ENCODE data around the gene SH2D7.

Gene SH2D7

DNA sequence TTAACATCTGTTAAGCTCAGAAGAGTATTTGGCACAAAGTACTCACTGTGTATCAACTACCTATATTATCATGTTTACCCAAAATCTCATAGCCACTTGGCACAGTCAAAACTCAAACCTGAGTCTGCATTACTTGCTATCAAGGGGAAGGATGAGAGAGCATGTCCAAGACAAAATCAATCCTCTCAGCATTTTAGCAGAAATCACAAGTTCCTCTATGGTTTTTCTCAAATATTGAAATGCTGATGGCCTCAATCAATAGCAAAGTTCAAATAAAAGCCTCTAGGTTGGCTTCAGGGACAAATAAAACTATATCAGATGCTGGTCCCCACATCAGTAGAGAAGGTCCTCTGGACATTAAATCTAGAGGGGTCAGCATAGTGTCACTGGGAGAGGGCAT, 29.1 kb upstream of the SH2D7 start:
- no peaks in the 10 kb centered on the region for H3K27me3 ChIP-seq (ENCODE audit: insufficient read depth, low read length)
- no peak overlapping the region for H3K27ac ChIP-seq (ENCODE audit: low read length)
- no peaks in the 10 kb centered on the region for H3K36me3 ChIP-seq (ENCODE audit: insufficient read depth, low read depth, low read length)
- no peak overlapping the region for H3K4me3 ChIP-seq (ENCODE audit: low read length)
- H3K9me3 ChIP-seq (ENCODE audit: insufficient read depth, low read depth, low read length), result no peaks in the 10 kb centered on the region
- H3K4me1 ChIP-seq (ENCODE audit: insufficient read depth, low read length), result peaks cover 23% of the 10 kb centered on the region
- H3K9ac ChIP-seq (ENCODE audit: low read depth, low read length), result no peak overlapping the region

DNA sequence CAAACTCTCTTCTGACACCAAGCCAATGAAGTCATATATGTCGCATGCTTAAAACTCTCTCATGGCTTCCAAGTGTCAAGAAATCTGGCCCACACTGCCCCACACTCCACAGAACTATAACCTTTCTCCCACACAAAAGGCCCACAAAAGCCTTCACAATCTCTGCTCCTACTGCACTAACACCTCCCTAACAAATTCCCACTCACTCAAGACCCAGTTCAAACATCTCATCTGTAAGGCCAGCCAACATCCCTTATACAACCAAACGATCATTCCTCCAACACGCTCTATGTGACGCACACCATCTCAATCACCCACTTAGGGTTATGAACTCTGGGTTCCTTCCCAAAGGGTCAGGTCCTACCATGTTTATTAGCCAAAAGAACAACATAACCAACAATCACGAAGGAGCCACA, 28.4 kb upstream of the SH2D7 start:
- Histone ChIP-seq H3K27me3 (ENCODE audit: insufficient read depth, low read length) (no peaks in the 10 kb centered on the region), H3K36me3 (ENCODE audit: insufficient read depth, low read depth, low read length) (no peaks in the 10 kb centered on the region), H3K9ac (ENCODE audit: low read depth, low read length) (no peak overlapping the region), H3K4me1 (ENCODE audit: insufficient read depth, low read length) (peaks cover 31% of the 10 kb centered on the region), H3K27ac (ENCODE audit: low read length) (no peak overlapping the region), H3K9me3 (ENCODE audit: insufficient read depth, low read depth, low read length) (no peaks in the 10 kb centered on the region), H3K4me3 (ENCODE audit: low read length) (no peak overlapping the region)

DNA sequence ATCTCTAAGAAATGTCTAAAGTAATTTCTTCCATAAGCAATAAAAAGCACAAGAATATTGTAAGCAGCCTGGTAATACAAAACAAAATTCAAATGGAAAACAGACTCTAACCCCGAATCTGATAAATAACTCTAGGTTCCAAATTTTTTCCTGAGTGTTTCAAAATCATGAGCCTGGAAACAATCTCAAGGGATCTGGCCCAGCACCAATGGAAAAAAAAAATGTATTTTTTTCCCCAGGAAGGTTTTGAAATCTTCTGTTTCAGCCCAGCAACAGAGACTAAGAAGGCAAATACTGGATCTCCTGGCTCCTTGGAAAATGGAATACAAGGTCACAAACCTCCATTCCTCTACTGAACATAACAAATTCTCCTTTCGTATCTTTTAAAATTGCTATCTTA, 27.8 kb upstream of the SH2D7 start:
- H3K9me3 ChIP-seq (ENCODE audit: insufficient read depth, low read depth, low read length), result no peaks in the 10 kb centered on the region
- H3K4me1 ChIP-seq (ENCODE audit: insufficient read depth, low read length), result peaks cover 35% of the 10 kb centered on the region
- H3K36me3 ChIP-seq (ENCODE audit: insufficient read depth, low read depth, low read length), result no peaks in the 10 kb centered on the region
- no peak overlapping the region for H3K9ac ChIP-seq (ENCODE audit: low read depth, low read length)
- H3K27me3 ChIP-seq (ENCODE audit: insufficient read depth, low read length), result no peaks in the 10 kb centered on the region
- H3K4me3 ChIP-seq (ENCODE audit: low read length), result no peak overlapping the region
- H3K27ac ChIP-seq (ENCODE audit: low read length), result no peak overlapping the region

DNA sequence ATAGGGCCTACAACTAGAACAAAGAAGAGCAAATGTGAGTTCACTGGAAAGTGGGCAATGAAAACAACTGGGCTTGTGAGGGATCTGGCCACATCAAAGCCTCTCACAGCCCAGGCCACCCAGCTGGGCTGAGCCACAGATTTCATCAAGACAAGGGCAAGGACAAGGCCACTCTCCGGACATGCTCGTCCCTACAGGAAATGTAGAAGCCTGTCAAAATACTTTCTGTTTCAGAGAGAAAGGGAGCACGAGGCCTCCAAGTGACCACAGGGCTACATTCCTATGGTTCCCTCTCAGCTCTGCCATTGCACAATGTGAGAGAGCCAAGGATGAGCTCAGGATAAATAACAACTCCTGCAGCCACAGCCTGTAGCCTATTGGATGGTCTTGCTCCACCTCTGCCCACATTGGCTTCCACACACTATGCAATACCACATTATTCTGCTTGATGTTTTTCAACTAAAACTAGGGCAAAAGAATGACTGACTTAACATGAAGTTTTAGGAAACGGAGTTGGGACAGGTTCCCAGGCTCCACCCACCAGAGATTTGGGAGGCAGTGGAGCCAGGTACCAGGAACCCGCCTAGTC, 27.0 kb upstream of the SH2D7 start:
- no peak overlapping the region for H3K9ac ChIP-seq (ENCODE audit: low read depth, low read length)
- H3K4me3 ChIP-seq (ENCODE audit: low read length), result no peak overlapping the region; the same call in 1 of the 2 replicates
- H3K27ac ChIP-seq (ENCODE audit: low read length), result no peak overlapping the region
- no peaks in the 10 kb centered on the region for H3K27me3 ChIP-seq (ENCODE audit: insufficient read depth, low read length)
- H3K4me1 ChIP-seq (ENCODE audit: insufficient read depth, low read length), result peaks cover 43% of the 10 kb centered on the region
- no peaks in the 10 kb centered on the region for H3K36me3 ChIP-seq (ENCODE audit: insufficient read depth, low read depth, low read length)
- no peaks in the 10 kb centered on the region for H3K9me3 ChIP-seq (ENCODE audit: insufficient read depth, low read depth, low read length)

DNA sequence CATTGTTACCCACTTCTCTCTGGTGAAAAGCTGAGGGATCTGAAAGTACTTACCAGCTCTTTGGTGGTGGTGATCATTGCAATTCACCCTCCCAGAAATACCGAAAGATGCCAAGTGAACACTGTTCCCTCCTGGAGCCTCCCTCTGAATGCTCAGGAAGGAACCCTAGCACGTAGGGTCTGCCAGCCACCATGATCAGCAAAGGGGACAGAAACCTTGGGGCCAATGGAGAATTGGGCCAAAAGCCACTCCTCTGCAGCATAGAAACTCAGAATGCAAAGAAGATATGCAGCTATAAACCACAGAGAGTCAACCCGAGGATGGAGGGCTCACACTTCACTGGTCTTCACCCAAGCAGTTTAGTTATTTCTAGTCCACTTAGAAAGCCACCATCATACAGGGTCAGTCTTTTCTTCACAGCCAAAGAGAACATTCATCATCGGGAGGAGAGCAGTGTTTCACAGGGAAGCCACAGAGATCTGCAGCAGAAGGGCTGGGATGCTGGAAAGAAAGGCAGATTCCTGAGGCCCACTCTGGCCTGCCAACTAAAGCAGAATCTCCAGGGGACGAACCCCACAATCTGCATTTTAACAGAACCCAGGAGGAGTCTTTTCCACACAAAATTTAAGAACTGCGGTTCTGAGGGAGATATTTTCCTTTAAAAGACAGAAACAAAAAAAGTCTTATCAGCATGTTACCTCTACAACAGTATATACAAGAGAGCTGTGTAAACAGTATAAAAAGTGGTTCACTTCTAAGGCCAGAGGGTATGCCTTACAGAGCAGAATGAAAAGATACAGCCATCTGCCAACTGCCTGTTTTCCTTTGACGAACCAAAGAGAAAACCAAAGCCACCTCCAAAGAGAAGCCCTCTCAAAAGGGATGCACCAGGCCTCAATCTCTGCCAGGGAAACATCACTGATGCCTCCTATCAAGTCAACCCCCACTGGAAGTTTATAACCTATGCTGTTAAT, 26.1 kb upstream of the SH2D7 start:
- peaks cover 43% of the 10 kb centered on the region for H3K4me1 ChIP-seq (ENCODE audit: insufficient read depth, low read length)
- H3K9ac ChIP-seq (ENCODE audit: low read depth, low read length), result no peak overlapping the region
- no peaks in the 10 kb centered on the region for H3K27me3 ChIP-seq (ENCODE audit: insufficient read depth, low read length)
- H3K27ac ChIP-seq (ENCODE audit: low read length), result peak overlapping the region; percentile 15
- H3K4me3 ChIP-seq (ENCODE audit: low read length), result peak overlapping the region; percentile 24; the same call in 1 of the 2 replicates
- no peaks in the 10 kb centered on the region for H3K36me3 ChIP-seq (ENCODE audit: insufficient read depth, low read depth, low read length)
- H3K9me3 ChIP-seq (ENCODE audit: insufficient read depth, low read depth, low read length), result no peaks in the 10 kb centered on the region

DNA sequence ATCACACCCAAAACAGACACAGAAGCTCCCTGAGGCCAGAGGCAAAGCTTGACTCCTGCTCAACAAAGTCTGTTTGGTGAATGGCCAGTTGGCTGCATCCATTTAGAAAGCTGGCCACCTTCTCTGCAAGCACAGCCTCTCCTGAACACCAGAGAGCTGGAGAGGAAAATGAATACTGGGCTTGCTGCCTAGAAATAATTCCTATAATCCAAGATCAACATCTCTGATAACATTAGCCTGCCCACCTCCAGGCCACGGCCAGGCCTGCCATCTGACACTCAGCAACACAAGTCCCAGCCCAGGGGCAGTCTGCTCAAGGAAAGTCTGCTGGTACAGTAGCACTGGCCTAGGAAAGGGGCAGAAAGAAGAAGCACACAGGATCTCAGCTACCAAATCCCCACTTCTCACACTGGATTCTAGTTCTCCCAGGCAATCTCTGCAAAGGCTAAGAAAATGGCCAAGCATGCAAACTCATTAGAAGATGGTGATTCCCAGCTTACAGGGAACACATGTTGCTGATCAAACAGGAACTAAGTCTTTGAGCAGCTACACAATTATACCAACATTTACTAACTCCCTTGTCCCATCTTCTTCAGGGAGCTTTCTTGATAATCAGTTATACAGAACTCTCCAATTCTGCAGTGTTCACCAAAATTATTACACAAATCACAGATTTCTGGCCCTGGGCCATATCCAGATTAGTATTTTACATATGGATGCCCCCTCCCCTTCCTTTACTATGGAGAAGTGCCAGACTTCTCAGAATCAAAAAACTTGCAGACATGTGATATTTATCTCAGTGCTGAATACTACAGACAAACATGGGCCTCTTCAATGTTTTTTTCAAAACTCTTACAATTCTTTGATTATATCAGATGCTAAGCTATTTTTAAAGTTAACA, 24.8 kb upstream of the SH2D7 start:
- Histone ChIP-seq H3K36me3 (ENCODE audit: insufficient read depth, low read depth, low read length) (no peaks in the 10 kb centered on the region), H3K9ac (ENCODE audit: low read depth, low read length) (no peak overlapping the region), H3K9me3 (ENCODE audit: insufficient read depth, low read depth, low read length) (no peaks in the 10 kb centered on the region), H3K27me3 (ENCODE audit: insufficient read depth, low read length) (no peaks in the 10 kb centered on the region), H3K4me1 (ENCODE audit: insufficient read depth, low read length) (peaks cover 51% of the 10 kb centered on the region), H3K4me3 (ENCODE audit: low read length) (no peak overlapping the region), H3K27ac (ENCODE audit: low read length) (no peak overlapping the region)

DNA sequence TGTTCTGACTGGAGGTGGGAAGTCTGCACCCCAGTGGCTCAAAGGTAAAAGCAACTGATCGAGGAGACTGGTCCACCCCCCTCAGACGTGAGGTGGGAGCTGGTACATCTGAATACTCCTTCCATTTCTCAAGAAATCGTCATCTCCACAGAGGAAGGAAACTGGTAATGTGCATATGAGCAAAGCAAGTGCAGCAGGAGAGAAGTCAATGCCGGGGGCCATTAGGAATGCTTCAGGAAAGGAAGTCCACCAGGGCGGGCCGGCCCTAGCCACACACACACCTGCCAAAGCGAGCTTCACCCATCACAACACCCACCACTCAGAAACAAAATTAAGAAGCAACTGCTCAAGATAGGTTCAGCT, 23.3 kb upstream of the SH2D7 start:
- no peak overlapping the region for H3K27ac ChIP-seq (ENCODE audit: low read length)
- H3K9ac ChIP-seq (ENCODE audit: low read depth, low read length), result no peak overlapping the region; the same call in 1 of the 2 replicates
- no peaks in the 10 kb centered on the region for H3K36me3 ChIP-seq (ENCODE audit: insufficient read depth, low read depth, low read length)
- no peaks in the 10 kb centered on the region for H3K27me3 ChIP-seq (ENCODE audit: insufficient read depth, low read length)
- no peaks in the 10 kb centered on the region for H3K9me3 ChIP-seq (ENCODE audit: insufficient read depth, low read depth, low read length)
- H3K4me3 ChIP-seq (ENCODE audit: low read length), result no peak overlapping the region
- peaks cover 51% of the 10 kb centered on the region for H3K4me1 ChIP-seq (ENCODE audit: insufficient read depth, low read length)

DNA sequence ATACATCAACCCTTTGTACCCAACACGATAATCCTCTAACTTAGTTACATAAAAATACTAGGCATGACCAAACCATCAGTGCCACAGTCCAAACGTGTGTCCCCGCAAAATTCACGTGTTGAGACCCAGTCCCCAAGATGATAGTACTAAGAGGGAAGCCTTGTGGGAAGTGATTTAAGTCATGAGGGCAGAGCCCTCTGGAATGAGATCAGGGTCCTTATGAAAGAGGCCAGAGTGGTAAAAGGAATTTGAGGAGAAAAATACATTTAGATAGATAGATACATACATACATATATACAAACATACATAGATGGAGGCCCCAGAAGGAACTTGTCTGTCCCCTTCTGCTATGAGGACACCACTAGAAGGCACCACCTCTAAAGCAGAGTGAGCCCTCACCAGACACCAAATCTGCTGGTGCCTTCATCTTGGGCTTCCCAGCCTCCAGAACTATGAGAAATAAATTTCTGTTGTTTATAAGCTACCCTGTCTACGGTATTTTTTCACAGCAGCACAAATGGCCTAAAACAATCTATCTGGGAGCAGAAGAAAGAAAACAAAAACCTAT, 22.8 kb upstream of the SH2D7 start:
- no peaks in the 10 kb centered on the region for H3K36me3 ChIP-seq (ENCODE audit: insufficient read depth, low read depth, low read length)
- no peak overlapping the region for H3K4me3 ChIP-seq (ENCODE audit: low read length)
- H3K27ac ChIP-seq (ENCODE audit: low read length), result no peak overlapping the region

DNA sequence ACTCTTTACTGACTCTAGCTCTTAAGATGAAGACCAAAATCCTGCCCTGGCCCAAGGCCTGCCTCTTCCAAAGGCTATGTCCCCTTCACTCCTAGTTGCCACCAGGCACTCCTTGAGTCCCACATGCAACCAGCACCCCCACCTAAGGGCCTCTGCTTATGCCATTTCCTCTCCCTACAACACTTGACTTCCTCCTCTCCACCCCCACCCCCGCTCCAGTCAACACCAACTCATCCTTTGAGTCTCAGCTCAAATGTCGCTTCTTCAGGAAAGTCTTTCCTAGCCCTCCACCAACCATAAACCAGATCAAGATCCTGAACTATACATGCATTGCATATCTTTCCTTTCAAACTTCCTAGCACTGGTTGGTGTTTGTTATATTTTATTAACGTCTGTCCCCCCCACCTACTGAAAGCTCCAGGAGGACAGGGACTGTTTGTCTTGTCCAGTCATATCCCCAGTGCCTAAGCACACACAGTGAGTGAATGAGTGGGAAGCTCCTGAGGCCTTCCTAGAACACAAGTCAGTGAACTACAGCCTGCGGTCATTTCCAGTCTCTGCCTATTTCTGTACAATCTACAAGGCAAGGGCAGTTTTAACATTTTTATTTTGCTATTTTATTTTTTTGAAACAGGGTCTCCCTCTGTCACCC, 22.2 kb upstream of the SH2D7 start:
- Histone ChIP-seq H3K4me3 (ENCODE audit: low read length) (no peak overlapping the region), H3K27ac (ENCODE audit: low read length) (no peak overlapping the region), H3K27me3 (ENCODE audit: insufficient read depth, low read length) (no peaks in the 10 kb centered on the region), H3K4me1 (ENCODE audit: insufficient read depth, low read length) (peaks cover 51% of the 10 kb centered on the region), H3K36me3 (ENCODE audit: insufficient read depth, low read depth, low read length) (no peaks in the 10 kb centered on the region), H3K9ac (ENCODE audit: low read depth, low read length) (no peak overlapping the region), H3K9me3 (ENCODE audit: insufficient read depth, low read depth, low read length) (no peaks in the 10 kb centered on the region)

More for the DNA sequence above, 22.8 kb upstream of the SH2D7 start:
- no peaks in the 10 kb centered on the region for H3K27me3 ChIP-seq (ENCODE audit: insufficient read depth, low read length)
- H3K9me3 ChIP-seq (ENCODE audit: insufficient read depth, low read depth, low read length), result no peaks in the 10 kb centered on the region
- no peak overlapping the region for H3K9ac ChIP-seq (ENCODE audit: low read depth, low read length)
- H3K4me1 ChIP-seq (ENCODE audit: insufficient read depth, low read length), result peaks cover 51% of the 10 kb centered on the region

DNA sequence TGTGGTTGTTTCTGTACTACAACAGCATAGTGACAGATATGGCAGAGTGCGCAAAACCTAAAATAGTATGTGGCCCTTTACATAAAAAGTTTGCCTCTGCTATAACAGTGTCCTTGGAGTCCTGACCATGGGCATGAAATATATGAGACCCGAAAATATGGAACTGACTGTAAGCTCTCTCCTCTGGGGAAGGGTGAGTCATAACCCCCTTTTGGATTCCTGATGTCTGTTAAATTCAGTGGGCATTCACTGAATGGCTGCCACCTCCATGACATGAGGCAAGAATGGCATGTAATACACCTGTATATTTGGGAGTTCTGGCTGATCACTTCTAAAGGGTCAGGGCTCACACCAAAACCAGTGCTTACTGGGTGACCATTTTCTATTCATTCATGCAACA, 21.0 kb upstream of the SH2D7 start:
- H3K4me3 ChIP-seq (ENCODE audit: low read length), result no peak overlapping the region
- no peak overlapping the region for H3K9ac ChIP-seq (ENCODE audit: low read depth, low read length)
- peaks cover 46% of the 10 kb centered on the region for H3K4me1 ChIP-seq (ENCODE audit: insufficient read depth, low read length)
- H3K27ac ChIP-seq (ENCODE audit: low read length), result no peak overlapping the region
- H3K9me3 ChIP-seq (ENCODE audit: insufficient read depth, low read depth, low read length), result no peaks in the 10 kb centered on the region
- H3K27me3 ChIP-seq (ENCODE audit: insufficient read depth, low read length), result no peaks in the 10 kb centered on the region
- no peaks in the 10 kb centered on the region for H3K36me3 ChIP-seq (ENCODE audit: insufficient read depth, low read depth, low read length)

Data from iPS-20b (cell line).